ENCODE results near the gene DDX1. TPM values are rescaled to one million over a fixed set of nuclear protein-coding genes. Genes with fewer than 3 reads are reported as not detected.
"Not testable (repeated sequence)": the region's sequence is repeated elsewhere in the genome, so short reads cannot be mapped to it uniquely, and the experiment has no call there.

DDX1 gene
- total RNA-seq, 2 donors from 2014 or later: 27.6 to 35.0 TPM

- ATAC-seq (no peak), DNase-seq (no peak)
- no peaks in the 10 kb centered on the region for H3K27me3 Mint-ChIP-seq
- no peak overlapping the region for H3K27ac Mint-ChIP-seq
- H3K4me1 Mint-ChIP-seq: peaks cover 12% of the 10 kb centered on the region
- H3K9me3 ChIP-seq (ENCODE audit: control insufficient read depth, low read length, poor library complexity, severe bottlenecking): no peaks in the 10 kb centered on the region
- peaks cover 19% of the 10 kb centered on the region for H3K36me3 Mint-ChIP-seq (ENCODE audit: low read depth)
- H3K4me3 Mint-ChIP-seq: no peak overlapping the region
Observed at GRCh38 chr2:15607709-15608391, 16.2 kb downstream of the DDX1 start.

DNA sequence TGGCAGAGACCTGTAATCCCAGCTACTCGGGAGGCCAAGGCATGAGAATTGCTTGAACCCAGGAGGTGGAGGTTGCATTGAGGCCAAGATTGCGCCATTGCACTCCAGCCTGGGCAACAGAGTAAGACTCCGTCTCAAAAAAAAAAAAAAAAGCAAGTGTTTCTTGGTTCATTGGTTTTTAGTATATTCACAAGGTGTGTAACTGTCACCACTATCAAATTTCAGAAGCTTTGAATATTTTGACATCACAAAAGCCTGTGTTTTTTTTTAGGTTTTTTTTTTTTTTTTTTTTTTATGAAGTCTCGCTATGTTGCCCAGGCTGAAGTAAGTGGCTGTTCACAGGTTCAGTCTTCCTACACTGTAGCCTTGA lies 16.7 kb downstream of the DDX1 start:
- Mint-ChIP-seq H3K27me3 (no peaks in the 10 kb centered on the region), H3K36me3 (ENCODE audit: low read depth) (peaks cover 19% of the 10 kb centered on the region), H3K4me3 (no peak overlapping the region), H3K4me1 (peaks cover 13% of the 10 kb centered on the region), H3K27ac (no peak overlapping the region)
- no peak for ATAC-seq
- H3K9me3 ChIP-seq (ENCODE audit: control insufficient read depth, low read length, poor library complexity, severe bottlenecking): no peaks in the 10 kb centered on the region
- no peak for DNase-seq

GRCh38 chr2:15609341-15610042 lies 17.8 kb downstream of the DDX1 start:
- peak overlapping the region; percentile 19 for H3K4me3 Mint-ChIP-seq
- peaks cover 19% of the 10 kb centered on the region for H3K36me3 Mint-ChIP-seq (ENCODE audit: low read depth)
- H3K27ac Mint-ChIP-seq: no peak overlapping the region
- H3K4me1 Mint-ChIP-seq: peaks cover 14% of the 10 kb centered on the region
- H3K27me3 Mint-ChIP-seq: no peaks in the 10 kb centered on the region
- no peaks in the 10 kb centered on the region for H3K9me3 ChIP-seq (ENCODE audit: control insufficient read depth, low read length, poor library complexity, severe bottlenecking)
- ATAC-seq (no peak), DNase-seq (no peak)

DNA sequence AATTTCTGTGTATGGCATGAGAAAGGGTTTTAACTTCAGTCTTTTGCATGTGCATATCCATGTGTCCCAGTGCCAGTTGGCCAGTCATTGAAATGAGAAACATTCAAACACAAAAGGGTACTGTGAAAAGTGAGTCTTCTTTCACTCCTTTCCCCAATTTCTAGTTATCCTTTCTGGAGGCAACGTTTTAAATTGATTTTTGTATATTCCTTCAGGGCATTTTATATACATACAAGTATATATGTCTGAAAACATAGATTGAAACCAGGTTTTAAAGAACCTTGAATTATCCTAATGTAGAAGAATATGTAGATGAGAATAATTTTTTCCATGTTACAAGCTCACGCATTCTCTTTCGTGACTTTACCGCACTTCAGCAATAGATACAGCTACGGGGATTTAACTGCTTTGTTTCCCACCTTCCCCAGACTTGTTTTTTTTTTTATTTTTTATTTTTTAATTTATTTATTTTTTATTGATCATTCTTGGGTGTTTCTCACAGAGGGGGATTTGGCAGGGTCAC lies 18.8 kb downstream of the DDX1 start:
- ATAC-seq (no peak), DNase-seq (no peak)
- Mint-ChIP-seq H3K27me3 (no peaks in the 10 kb centered on the region), H3K27ac (no peak overlapping the region), H3K36me3 (ENCODE audit: low read depth) (peaks cover 11% of the 10 kb centered on the region), H3K4me1 (peaks cover 6% of the 10 kb centered on the region), H3K4me3 (no peak overlapping the region)
- H3K9me3 ChIP-seq (ENCODE audit: control insufficient read depth, low read length, poor library complexity, severe bottlenecking): no peaks in the 10 kb centered on the region

GRCh38 chr2:15612101-15612500 lies 20.4 kb downstream of the DDX1 start:
- H3K9me3 ChIP-seq (ENCODE audit: control insufficient read depth, low read length, poor library complexity, severe bottlenecking); H3K27ac Mint-ChIP-seq; H3K36me3 Mint-ChIP-seq (ENCODE audit: low read depth); ATAC-seq; H3K27me3 Mint-ChIP-seq; DNase-seq; H3K4me3 Mint-ChIP-seq; H3K4me1 Mint-ChIP-seq: not testable (repeated sequence)

- Mint-ChIP-seq H3K4me1 (peaks cover 6% of the 10 kb centered on the region), H3K36me3 (ENCODE audit: low read depth) (peaks cover 8% of the 10 kb centered on the region), H3K27me3 (no peaks in the 10 kb centered on the region), H3K4me3 (no peak overlapping the region), H3K27ac (no peak overlapping the region)
- ATAC-seq (no peak), DNase-seq (no peak)
- H3K9me3 ChIP-seq (ENCODE audit: control insufficient read depth, low read length, poor library complexity, severe bottlenecking): no peaks in the 10 kb centered on the region
Observed at GRCh38 chr2:15613736-15614429, 22.2 kb downstream of the DDX1 start.

DNA sequence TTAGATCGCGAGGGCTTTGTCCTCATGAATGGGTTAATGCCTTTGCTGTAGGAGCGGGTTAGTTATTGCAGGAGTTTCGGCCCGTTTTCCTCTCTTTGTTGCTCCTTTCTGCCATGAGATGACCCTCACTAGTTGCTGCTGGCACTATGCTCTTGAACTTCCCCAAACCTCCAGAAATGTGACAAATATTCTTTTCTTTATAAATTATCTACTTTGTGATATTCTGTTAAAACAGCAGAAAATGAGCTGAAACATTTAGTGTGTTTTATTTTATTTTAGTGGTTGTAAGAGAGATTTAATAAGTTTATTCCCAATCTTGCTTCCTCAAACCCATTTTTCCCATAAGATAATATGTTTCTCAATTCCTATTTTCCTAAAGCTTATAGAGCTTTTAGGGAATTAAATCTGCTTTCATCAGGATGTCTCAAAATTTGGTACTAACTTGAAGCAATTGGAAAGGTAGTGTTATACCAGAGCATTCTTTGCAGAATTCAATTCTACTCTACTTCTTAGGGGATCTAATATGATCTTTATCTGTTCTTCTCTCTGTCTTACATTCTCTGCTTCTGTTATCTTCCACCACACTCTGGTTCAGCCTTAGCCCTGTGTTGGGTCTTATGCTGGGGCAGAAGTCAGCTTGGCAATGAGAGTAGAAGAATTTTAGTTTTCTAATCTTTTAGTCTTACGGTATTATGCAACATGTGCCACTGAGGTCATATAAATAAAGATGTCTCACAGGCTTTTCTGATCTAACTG lies 23.1 kb downstream of the DDX1 start:
- Mint-ChIP-seq H3K36me3 (ENCODE audit: low read depth) (peaks cover 6% of the 10 kb centered on the region), H3K4me1 (peaks cover 6% of the 10 kb centered on the region), H3K27me3 (no peaks in the 10 kb centered on the region), H3K27ac (peak overlapping the region; percentile 80), H3K4me3 (no peak overlapping the region)
- DNase-seq (no peak), ATAC-seq (no peak)
- no peaks in the 10 kb centered on the region for H3K9me3 ChIP-seq (ENCODE audit: control insufficient read depth, low read length, poor library complexity, severe bottlenecking)

GRCh38 chr2:15615301-15615920 lies 23.7 kb downstream of the DDX1 start:
- Mint-ChIP-seq H3K4me3 (no peak overlapping the region), H3K4me1 (peaks cover 6% of the 10 kb centered on the region), H3K27me3 (no peaks in the 10 kb centered on the region), H3K27ac (peak overlapping the region; percentile 80), H3K36me3 (ENCODE audit: low read depth) (peaks cover 2% of the 10 kb centered on the region)
- H3K9me3 ChIP-seq (ENCODE audit: control insufficient read depth, low read length, poor library complexity, severe bottlenecking): no peaks in the 10 kb centered on the region
- DNase-seq: no peak
- ATAC-seq: no peak

DNA sequence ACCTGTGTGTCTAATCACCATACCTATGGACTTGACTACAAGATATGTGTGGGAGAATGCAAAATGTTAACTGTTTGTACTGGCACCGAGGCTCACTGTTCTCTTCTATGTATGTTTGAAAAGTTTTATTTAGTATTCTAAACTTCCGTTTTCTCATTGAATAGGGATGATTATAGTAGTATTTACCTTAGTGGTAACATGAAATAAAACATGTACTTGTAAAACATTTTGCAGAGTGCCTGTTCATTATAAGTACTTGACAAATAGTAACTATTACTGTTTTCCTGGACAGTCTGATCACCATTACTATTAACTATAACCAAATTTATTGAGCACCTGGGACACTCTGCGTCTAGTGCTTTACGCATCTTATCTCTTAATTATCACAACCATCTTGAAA lies 24.8 kb downstream of the DDX1 start:
- Mint-ChIP-seq H3K4me1 (peaks cover 6% of the 10 kb centered on the region), H3K27ac (no peak overlapping the region), H3K4me3 (no peak overlapping the region), H3K27me3 (no peaks in the 10 kb centered on the region), H3K36me3 (ENCODE audit: low read depth) (peaks cover 4% of the 10 kb centered on the region)
- ATAC-seq: no peak
- H3K9me3 ChIP-seq (ENCODE audit: control insufficient read depth, low read length, poor library complexity, severe bottlenecking): no peaks in the 10 kb centered on the region
- no peak for DNase-seq

GRCh38 chr2:15616850-15617777 lies 25.4 kb downstream of the DDX1 start:
- H3K4me3 Mint-ChIP-seq: no peak overlapping the region
- DNase-seq (no peak), ATAC-seq (no peak)
- H3K36me3 Mint-ChIP-seq (ENCODE audit: low read depth): peaks cover 4% of the 10 kb centered on the region
- H3K4me1 Mint-ChIP-seq: peaks cover 6% of the 10 kb centered on the region
- no peaks in the 10 kb centered on the region for H3K27me3 Mint-ChIP-seq
- H3K9me3 ChIP-seq (ENCODE audit: control insufficient read depth, low read length, poor library complexity, severe bottlenecking): no peaks in the 10 kb centered on the region
- no peak overlapping the region for H3K27ac Mint-ChIP-seq

DNA sequence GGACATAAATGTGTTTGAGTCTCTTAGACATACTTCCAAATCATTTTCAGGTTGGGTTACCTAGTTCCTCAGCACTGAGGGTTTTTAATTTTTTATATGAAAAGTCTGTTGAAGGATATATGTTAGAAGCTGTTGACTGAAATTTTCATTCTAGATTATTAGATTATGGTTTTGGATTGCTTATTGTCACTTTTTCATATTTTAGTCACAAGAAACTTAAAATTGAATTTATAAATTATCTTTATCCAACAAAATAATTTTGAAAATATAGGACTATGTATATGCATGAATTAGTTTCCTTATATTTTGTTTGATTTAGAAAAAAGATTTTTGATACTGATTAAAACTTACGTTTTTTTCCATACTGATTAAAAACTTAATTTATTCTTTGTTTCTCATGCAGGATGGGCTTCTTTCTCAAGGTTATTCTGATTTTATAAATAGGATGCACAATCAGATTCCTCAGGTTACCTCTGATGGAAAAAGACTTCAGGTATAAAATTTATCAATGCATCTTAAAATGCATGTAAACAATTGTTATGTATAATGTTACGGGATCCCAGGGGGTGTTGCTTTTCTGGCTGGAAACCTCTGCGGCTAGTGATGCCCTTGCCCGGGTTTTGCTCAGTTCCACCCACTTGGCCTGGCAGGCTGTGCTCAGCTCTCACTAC lies 26.2 kb downstream of the DDX1 start:
- ATAC-seq (no peak), DNase-seq (no peak)
- no peaks in the 10 kb centered on the region for H3K9me3 ChIP-seq (ENCODE audit: control insufficient read depth, low read length, poor library complexity, severe bottlenecking)
- no peak overlapping the region for H3K27ac Mint-ChIP-seq
- H3K4me3 Mint-ChIP-seq: no peak overlapping the region
- H3K4me1 Mint-ChIP-seq: peaks cover 6% of the 10 kb centered on the region
- no peaks in the 10 kb centered on the region for H3K27me3 Mint-ChIP-seq
- peaks cover 6% of the 10 kb centered on the region for H3K36me3 Mint-ChIP-seq (ENCODE audit: low read depth)

Data from T-helper 17 cell (primary cell).